HT1080 (cell line): Measurements from ENCODE around the gene ZDHHC11. TPM values are rescaled to one million over a fixed set of nuclear protein-coding genes. Genes with fewer than 3 reads are reported as not detected.
"Not testable (repeated sequence)": the region's sequence is repeated elsewhere in the genome, so short reads cannot be mapped to it uniquely, and the experiment has no call there.

Source experiments
- DNase-seq: peaks from one replicate; pipeline ENCODE4 v3.0.0-alpha.2; 2015; ENCODE audit warnings: low read depth
- total RNA-seq: library from RNA; depleted of rRNA; stranded (reverse); fragments of >200 nt; shearing (Covaris generic); gene quantifications from 2 replicates; pipeline ENCODE4 v1.2.3, GENCODE V29; 2014

ZDHHC11 gene
- total RNA-seq, 1 experiment from 2014 or later: 6.9 TPM

DNA sequence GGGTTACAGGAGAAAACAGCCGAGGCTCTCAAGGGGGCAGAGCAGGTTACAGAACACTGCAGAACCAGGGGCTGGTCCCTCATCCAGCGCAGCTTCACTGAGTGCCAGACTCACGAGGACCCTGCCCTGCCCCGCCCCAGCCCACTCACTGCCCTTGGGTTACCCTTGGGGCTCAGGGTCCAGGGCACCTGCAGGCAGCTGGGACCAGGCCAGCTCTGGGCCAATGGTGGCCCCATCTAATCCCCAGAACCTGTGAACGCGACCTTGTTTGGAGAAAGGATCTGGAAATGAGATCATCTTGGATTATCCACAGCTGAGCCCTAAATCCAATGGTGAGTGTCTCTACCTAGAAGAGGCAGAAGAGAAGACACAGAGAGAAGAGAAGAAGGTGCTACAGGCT, 72.4 kb downstream of the ZDHHC11 start:
- DNase-seq: not testable (repeated sequence)

DNA sequence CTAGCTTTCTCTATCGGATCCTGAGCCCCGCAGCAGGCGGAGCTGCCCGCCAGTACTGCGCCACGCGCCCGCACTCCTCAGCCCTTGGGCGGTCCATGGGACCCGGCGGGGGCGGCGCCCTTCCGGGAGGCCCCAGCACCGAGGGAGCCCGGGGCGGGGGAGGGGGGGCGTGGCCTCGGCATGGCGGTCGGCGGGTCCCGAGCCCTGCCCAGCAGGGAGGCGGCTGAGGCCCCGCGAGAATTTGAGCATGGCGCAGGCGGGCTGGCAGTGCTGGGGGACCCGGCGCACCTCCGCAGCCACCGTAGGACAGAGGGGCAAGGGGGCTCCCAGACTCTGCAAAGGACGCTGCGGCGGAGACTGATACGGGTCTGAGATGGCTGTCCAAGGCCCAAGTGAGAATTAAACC, 73.0 kb downstream of the ZDHHC11 start:
- DNase-seq: no peak

GRCh38 chr5:776862-777711, 73.7 kb downstream of the ZDHHC11 start:
- DNase-seq: no peak

- DNase-seq: no peak
Measured at GRCh38 chr5:775961-776861, 74.6 kb downstream of the ZDHHC11 start.

GRCh38 chr5:775595-775960, 75.2 kb downstream of the ZDHHC11 start:
- DNase-seq: not testable (repeated sequence)

DNA sequence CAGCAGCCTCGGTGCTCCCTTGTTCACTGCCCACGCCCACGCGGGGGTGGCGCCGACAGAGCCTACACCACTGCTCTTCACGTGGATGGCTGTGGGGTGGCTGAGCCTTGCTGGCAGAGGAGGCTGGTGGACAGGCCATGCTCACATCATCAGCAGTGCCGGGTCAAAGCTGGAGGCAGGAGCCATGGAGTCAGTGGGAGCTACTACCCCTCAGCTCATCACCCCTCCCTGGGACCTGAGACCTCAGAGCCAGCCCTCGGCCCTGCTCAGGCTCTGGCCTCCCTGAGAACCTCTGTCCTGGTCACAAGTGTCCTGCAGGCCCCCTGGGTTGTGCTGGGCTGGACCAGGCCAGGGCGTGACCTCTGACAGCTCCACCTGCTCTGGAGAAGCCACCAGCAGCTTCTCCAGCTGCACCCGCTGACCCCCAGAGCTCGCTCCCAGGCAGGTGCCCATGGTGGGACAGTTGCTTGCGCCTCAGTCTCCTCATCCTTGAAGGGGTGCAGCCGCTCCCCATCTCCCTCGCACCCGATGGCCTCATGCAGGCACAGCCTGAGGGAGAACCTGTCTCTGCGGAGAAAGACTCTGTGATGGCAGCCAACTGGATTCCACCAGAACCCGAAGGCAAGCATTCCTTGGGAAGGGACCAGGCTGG, 75.8 kb downstream of the ZDHHC11 start:
- DNase-seq: not testable (repeated sequence)

DNA sequence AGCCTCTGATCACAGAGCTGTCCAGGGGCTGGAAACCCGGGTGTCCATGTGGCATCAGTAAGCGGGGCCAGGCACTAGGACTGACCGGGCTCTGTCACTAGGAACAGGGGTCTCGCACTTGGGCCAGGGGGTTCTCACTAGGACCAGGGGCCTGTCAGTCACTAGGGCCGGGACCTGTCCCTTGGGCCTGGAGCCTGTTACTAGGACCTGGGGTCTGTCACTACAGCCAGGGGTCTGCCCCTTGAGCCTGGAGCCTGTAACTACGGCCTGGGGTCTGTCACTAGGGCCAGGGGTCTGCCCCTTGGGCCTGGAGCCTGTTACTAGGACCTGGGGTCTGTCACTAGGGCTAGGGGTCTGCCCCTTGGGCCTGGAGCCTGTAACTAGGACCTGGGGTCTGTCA, 76.5 kb downstream of the ZDHHC11 start:
- not testable (repeated sequence) for DNase-seq

DNA sequence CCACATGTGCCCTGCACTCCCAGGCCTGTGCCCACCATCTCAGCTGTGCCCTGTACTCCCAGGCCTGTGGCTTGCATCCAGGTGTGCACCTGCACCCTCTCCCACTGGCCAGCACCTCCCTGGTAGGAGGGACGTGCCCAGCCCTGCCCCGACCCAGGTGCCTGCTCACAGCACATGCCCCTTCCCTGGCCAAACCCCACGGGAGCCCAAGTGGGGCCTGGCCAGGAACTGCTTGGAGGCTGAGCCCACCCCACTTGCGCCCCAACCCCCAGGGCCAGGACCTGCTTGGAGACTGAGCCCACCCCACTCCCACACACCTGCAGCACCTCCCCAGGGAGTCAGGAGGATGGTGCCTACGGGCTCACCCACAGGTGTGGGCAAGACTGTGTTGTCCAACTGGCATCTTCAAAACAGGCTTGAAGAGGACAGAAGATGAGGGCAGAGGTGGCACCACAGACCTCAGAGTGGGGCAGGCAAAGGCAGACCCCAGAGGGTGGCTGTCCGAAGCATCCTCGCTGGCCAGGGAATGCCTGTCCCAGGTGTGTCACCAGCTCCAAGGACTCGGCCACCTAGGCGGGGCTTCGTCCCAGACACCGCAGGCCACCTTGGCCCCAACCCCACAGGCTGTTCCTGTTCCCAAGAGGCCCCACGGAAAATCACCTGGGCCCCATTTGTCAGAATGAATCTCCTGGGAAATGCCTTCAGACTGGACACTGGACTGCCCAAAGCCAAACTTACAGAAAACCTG, 77.1 kb downstream of the ZDHHC11 start:
- no peak for DNase-seq

- not testable (repeated sequence) for DNase-seq
Measured at GRCh38 chr5:772931-773330, 77.9 kb downstream of the ZDHHC11 start.

DNA sequence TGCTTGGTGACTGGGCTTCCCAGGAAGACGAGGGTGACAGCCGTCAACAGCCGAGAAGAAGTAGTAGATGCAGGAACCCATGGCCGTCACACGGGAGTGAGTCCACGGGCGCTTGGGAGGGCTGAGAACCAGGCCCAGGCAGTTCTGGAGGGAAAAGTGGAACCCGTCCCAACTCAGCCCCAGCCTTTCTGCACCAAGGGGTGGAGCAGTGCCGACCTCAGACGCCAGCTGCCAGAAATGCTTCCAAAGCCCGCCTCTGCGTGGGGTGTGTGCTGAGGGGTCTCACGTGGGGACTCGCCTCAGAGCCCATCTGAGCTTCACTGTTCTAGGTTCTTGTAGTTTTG, 78.3 kb downstream of the ZDHHC11 start:
- DNase-seq: not testable (repeated sequence)

- not testable (repeated sequence) for DNase-seq
Measured at GRCh38 chr5:771841-772546, 78.8 kb downstream of the ZDHHC11 start.

- not testable (repeated sequence) for DNase-seq
Measured at GRCh38 chr5:771087-771781, 79.6 kb downstream of the ZDHHC11 start.

DNA sequence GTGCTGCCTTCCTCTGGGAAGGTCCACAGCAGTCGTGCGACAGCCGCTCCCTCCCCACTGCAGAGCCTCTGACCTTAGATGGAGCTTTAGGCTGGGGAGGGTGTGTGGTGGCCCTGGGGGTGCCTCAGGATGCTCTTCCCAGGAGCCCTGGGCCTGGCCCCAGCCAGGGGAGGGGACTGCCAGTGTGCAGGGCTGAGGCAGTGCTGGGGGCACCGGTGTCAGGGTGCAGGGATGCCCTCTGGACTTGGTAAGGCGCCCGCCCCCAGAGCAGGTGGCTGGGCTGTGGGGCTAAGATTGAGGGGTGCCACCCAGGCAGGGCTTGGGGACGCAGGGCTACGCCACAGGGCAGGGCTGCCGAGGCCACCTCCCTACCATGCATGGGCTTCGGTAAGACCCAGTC, 80.2 kb downstream of the ZDHHC11 start:
- not testable (repeated sequence) for DNase-seq

DNA sequence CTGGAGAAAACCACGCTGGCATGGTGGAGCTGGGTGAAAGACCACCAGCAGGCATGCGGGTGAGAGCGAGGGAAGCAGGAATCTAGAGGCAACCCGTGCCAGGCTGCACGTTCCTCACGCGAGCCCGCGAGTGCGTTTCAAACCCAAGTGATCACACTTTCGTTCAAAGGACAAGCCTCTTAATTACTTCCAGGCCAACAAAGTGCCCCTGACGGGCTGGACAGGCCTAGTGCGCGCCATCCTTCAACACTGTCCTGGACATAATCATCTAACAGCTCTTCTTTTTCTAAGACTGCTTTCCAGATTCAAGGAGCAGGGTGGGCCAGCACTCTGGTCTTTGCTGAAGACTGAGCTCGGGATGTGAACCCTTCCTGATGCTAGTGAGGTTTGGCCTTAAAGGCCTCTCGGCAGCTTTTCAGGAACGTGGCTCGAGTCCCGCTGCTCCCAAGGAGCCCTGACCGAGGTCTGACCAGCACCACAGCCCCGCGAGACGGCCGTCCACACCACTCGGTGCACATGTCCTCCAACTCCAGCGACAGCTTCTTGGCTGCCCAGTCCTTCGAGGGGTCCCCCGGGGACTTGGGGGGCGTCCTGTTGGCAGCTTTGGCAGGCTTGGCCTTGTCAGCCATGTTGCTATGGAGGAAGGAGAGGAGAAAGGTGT, 81.2 kb downstream of the ZDHHC11 start:
- not testable (repeated sequence) for DNase-seq

DNA sequence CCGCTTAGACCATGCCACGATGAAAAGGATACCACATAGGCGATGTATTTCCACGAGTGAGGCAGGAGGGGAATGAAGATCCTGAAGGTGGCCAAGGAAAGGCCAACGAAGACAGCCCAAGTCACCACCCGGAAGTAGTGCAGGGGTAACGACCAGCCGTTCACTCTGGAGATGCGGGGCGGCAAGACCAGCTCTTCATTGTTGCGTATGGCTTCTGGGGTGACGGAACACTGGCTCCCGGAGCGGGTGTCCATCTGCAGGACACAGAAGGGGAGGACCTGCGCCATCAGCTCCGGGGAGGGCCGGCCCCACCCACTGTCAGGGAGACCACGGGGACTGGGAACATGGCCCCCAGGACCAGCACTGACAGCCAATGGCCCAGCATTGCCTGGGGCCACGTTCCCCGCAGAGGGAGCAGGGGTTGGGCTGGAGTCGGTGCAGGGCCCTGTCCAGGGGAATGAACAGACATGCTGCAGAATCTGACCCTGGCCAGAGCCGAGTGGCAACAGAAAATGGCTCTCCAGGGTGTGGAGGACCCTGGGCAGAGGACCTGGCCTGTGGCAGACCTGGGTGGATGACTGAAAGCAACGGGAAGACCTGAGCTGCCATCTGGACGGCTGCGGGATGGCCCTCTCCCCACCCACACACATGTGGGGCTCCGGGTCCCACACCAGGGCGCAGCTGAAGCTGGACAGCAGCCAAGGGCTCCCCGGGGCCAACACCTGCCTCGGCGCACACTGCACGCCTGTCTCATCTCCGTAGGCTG, 83.9 kb downstream of the ZDHHC11 start:
- no peak for DNase-seq

- DNase-seq: no peak
Measured at GRCh38 chr5:765948-766631, 84.7 kb downstream of the ZDHHC11 start.

- DNase-seq: no peak
Measured at GRCh38 chr5:763998-764781, 86.6 kb downstream of the ZDHHC11 start.
